Activated naive CD8-positive, alpha-beta T cell (primary cell): Measurements from ENCODE around the gene TMEM231.
A peak's percentile ranks its signal among the peaks of the same experiment; 100 is the strongest.

Source experiments
- H3K27ac Mint-ChIP-seq: one replicate; pipeline ENCODE4 v1.8.0; 2021; ENCODE audit warnings: mixed read lengths
- H3K27me3 Mint-ChIP-seq: one replicate; pipeline ENCODE4 v1.8.0; 2021; ENCODE audit warnings: mixed read lengths
- H3K36me3 Mint-ChIP-seq: one replicate; pipeline ENCODE4 v1.8.0; 2021; ENCODE audit warnings: mixed read lengths
- H3K4me1 Mint-ChIP-seq: one replicate; pipeline ENCODE4 v1.8.0; 2021; ENCODE audit warnings: low read depth, mixed read lengths
- H3K4me3 Mint-ChIP-seq: one replicate; pipeline ENCODE4 v1.8.0; 2021; ENCODE audit warnings: mild to moderate bottlenecking, mixed read lengths
- H3K9me3 Mint-ChIP-seq: one replicate; pipeline ENCODE4 v1.8.0; 2021; ENCODE audit warnings: low read depth, mixed read lengths

The TMEM231 gene

DNA sequence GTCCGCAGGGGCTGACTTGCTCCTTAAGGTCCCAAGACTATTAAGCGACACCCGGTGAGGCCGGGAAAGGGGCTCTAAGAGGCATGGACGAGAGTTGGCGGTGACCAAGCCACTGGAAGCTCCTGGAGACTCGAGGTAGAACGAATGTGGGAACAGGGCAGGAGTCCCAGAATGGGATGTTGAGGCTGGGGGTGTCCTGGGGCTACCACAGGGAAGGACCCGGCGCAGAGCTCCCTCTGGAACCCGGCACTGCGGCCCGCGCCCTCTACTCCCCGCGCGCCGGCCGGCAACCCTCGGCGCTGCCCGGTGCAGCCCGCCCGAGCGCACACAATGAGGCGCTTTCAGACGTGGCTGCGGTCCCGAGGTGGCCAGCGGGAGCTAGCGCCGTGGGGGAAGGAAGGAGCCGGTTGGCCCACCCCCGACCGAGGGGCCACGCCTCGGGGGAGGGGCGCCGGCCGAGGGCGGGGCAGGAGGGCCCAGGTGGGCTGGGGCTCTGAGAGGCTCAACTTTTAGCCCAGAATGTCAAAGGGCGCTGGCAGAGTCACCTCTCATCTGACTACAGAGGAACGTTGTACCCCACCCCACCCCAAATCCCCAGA is 60.9 kb downstream of the TMEM231 start, which contains the start of gene CHST6:
CHST6 (minus strand) TSS at position 366 of the 599 bp plus-strand sequence. CDS start 15,613 bp downstream, outside the sequence.
- H3K4me3 Mint-ChIP-seq: peak within 1 kb of the TSS; percentile 76
- H3K9me3 Mint-ChIP-seq: no peaks in the 10 kb centered on the region
- H3K4me1 Mint-ChIP-seq: peaks cover 8% of the 10 kb centered on the region
- no peak within 1 kb of the TSS for H3K27ac Mint-ChIP-seq
- no peaks in the 10 kb centered on the region for H3K36me3 Mint-ChIP-seq
- H3K27me3 Mint-ChIP-seq: peaks cover 17% of the 10 kb centered on the region

GRCh38 chr16:75494661-75495075 is 61.4 kb downstream of the TMEM231 start:
- peak overlapping the region; percentile 76 for H3K4me3 Mint-ChIP-seq
- no peak overlapping the region for H3K27ac Mint-ChIP-seq
- no peaks in the 10 kb centered on the region for H3K36me3 Mint-ChIP-seq
- no peaks in the 10 kb centered on the region for H3K9me3 Mint-ChIP-seq
- peaks cover 17% of the 10 kb centered on the region for H3K27me3 Mint-ChIP-seq
- H3K4me1 Mint-ChIP-seq: peaks cover 8% of the 10 kb centered on the region

DNA sequence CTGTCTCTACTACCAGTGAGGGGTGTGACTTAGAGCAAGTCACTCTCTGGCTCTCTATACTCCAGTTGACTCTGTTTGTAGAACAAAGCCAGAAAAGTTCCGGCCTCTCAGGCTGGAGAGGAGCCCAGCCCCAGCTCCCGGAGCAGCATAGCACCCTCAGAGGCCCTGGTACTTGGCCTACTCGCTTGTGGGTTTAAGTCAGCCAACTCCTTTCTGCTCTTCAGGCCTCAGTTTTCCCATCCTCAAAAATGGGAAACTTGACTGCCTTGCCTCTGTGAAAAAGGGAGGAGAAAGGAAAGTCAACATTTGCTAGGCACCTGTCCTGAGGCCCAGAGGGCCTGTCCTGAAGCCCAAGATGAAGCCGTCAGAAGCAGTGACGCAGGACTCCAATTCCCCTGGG is 61.9 kb downstream of the TMEM231 start:
- no peaks in the 10 kb centered on the region for H3K9me3 Mint-ChIP-seq
- H3K27me3 Mint-ChIP-seq: peaks cover 17% of the 10 kb centered on the region
- H3K4me1 Mint-ChIP-seq: peaks cover 8% of the 10 kb centered on the region
- peak overlapping the region; percentile 76 for H3K4me3 Mint-ChIP-seq
- no peaks in the 10 kb centered on the region for H3K36me3 Mint-ChIP-seq
- no peak overlapping the region for H3K27ac Mint-ChIP-seq

DNA sequence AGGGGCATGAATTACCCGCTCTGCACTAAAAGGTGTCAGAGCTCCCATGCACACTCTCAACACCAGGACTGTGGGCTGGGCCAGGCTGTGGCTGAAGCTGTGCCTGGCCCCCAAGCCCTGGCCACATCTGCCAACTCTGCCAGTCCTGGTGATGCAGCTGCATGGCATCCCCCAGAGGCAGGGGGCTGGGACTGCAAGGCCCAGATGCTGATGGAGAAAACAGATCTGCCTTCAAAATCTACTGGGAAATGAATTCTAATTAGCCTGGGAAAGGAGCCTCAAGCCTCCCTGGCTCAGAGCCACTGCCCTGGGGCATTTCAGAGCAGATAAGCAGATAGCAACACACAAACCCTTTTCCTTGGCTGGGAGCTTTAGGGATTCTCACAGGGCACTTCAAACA is 64.2 kb downstream of the TMEM231 start:
- Mint-ChIP-seq H3K27ac (no peak overlapping the region), H3K4me1 (peaks cover 8% of the 10 kb centered on the region), H3K9me3 (no peaks in the 10 kb centered on the region), H3K36me3 (no peaks in the 10 kb centered on the region), H3K4me3 (no peak overlapping the region), H3K27me3 (peaks cover 18% of the 10 kb centered on the region)

- Mint-ChIP-seq H3K9me3 (no peaks in the 10 kb centered on the region), H3K4me1 (no peaks in the 10 kb centered on the region), H3K27me3 (peaks cover 12% of the 10 kb centered on the region), H3K4me3 (no peak overlapping the region), H3K36me3 (no peaks in the 10 kb centered on the region), H3K27ac (no peak overlapping the region)
Observed at GRCh38 chr16:75488322-75488721, 67.7 kb downstream of the TMEM231 start.
